ENCODE data around the gene EFNB2.

- TF ChIP-seq ZBTB10 (tag by site-specific recombination; IDR thresholded peaks at IDR 0.05) (no peak), CTCF (tag by site-specific recombination; IDR thresholded peaks at IDR 0.05) (no peak), REST (tag by site-specific recombination; IDR thresholded peaks at IDR 0.05) (no peak), SP2 (tag by site-specific recombination; IDR thresholded peaks at IDR 0.05) (no peak), ZNF221 (tag by site-specific recombination; IDR thresholded peaks at IDR 0.05; ENCODE audit: borderline replicate concordance) (no peak), TCF7L2 (IDR thresholded peaks at IDR 0.05; ENCODE audit: borderline replicate concordance, low read depth, low read length) (no peak), YY1 (tag by site-specific recombination; IDR thresholded peaks at IDR 0.05) (no peak)
These were observed 567 bp downstream of the EFNB2 start for GRCh38 chr13:106534639-106535551.
